Stimulated activated CD4-positive, alpha-beta T cell treated with anti-CD3 and anti-CD28 coated beads, Interleukin-1b, Interleukin-23, amount 100 ng/mL, for 24 hours (primary cell): Measurements from ENCODE around the gene CEP41.
"Not testable (repeated sequence)": the region's sequence is repeated elsewhere in the genome, so short reads cannot be mapped to it uniquely, and the experiment has no call there.

ENCODE experiments used
- DNase-seq, 4 experiments: peaks; one replicate each; pipeline ENCODE4 v3.0.0-alpha.2; 2020; ENCODE audit warnings: low read depth in 4 of 4, low spot score in 1 of 4

Gene CEP41

GRCh38 chr7:130461272-130461671, 20.5 kb upstream of the CEP41 start:
- no peak for DNase-seq

GRCh38 chr7:130458257-130458656, 17.4 kb upstream of the CEP41 start:
- DNase-seq = no peak

- DNase-seq = no peak
These were observed 14.1 kb upstream of the CEP41 start for GRCh38 chr7:130454959-130455358.

GRCh38 chr7:130452951-130453350, 12.1 kb upstream of the CEP41 start:
- no peak for DNase-seq

- DNase-seq = not testable (repeated sequence)
These were observed 10.5 kb upstream of the CEP41 start for GRCh38 chr7:130451344-130451743.

DNA sequence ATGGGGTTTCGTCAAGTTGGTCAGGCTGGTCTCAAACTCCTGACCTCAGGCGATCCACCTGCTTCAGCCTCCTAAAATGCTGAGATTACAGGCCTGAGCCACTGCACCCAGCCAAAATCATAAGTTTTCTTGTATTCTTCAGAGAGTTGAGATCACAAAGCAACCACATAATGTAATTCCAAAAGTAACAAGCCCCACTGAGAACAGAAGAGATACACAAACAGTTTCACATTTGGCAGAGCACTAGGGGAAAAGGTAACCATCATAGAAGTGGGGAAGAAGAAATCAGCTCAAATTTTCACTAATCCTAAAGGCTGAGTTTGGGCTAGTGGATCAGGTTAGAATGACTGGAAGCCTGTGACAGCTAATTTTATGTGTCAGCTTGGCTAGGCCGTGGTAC, 5.4 kb upstream of the CEP41 start:
- DNase-seq = no peak

DNA sequence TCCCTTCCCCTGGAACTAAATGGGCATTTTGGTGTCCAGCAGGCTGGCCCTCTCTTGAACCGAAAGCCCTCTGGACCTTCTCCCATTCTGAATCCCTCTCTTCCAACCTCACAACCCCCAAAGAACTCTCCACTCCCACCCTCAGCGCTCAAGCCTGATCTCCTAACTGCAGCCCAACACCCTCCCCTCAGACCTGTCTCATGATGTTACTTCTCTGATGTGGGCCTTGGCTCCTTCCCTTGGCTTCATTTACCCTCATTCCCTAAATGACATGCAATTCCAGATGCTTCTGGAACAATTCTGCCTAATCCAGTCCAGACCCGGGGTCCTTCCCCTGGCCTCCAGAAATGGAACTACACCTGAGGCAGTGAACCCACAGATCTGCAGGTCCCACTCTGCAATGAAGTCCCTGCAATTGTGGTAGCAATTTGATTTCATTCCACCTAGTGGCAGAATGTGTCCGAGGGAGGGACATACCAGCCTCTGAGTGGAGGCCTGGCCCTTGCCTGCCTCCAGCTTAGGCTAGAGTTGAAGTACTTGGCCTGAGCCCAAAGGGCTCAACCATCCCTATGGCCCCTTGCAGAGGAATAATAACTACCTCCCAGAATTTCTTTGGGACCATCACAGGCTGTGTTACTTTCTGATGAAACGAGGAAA, 4.1 kb upstream of the CEP41 start:
- DNase-seq = no peak

DNA sequence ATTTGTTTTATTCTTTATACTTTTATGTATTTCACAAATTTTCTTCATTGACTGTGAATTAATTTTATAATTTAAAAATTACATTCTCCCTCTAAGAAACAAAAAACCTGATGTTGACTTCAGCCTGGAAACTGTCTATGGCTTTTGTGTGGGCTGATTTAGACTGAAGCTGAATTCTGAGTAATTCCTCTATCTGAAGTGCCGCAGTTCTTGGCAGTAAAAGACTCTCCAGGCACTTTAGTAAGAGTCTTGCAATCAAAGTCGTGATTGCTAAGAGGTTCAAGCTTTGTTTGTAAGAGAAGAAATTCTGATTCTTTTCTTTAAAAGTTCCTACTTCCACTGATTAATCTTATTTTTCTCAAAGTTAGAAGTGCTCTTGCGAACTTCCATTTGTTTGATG, 3.4 kb upstream of the CEP41 start:
- DNase-seq = no peak

DNA sequence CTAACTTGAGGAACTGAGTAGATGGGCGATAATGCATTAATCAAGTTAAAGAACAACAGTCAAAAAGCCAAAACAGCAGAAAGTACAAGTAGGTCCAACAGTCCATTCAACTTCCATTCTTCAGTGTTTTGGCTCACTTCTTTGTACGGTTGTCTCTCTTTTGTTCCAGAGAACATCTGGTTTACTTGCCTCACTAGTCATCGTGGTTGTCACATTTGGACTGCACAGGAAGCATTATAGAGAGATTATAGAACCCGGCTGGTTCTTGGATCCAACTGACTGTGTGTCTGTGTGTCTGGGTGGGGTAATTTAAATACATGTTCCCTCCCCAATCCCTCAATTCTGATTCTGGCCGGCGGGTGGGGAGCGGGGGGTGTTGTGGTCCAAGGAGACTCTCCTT, 1.8 kb upstream of the CEP41 start:
- DNase-seq = no peak

- DNase-seq = no peak
These were observed 623 bp upstream of the CEP41 start for GRCh38 chr7:130441408-130441869.

DNA sequence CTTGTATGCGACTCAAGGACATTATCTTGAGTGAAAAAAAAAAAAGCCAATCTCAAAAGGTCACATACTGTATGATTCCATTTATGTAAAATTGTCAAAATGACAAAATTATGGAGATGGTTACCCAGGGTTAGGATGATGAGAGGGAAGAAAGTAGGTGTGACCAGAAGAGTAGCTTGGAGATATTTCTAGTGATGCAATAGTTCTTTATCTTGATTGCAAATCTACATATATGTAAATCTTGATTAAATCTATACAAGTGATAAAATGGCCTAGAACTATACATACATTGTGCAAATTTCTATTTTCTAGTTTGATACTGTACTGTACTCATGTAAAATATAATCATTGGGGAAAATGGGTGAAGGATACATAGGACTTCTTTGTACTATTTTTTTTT, 4.6 kb downstream of the CEP41 start:
- no peak for DNase-seq

DNA sequence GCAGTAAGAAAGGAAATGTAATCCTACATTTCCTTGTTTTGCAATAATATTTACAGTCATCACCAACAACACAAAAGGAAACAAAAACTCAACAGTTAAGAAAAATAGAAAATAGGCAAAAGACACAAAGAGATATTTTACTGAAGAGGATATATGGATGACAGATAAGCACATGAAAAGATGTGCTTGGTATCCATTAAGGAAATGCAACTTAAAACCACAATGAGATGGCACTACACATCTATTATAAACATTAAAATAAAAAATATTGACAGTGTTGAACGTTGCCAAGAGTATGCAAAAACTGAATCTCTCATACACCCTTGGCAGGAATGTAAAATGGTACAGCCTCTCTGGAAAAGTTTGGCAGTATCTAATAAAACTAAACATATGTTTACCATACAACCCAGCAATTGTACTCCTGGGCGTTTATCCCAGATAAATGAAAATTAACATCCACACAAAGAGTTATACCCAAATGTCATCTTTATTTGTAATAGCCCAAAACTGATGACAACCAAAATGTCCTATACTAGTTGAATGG, 5.4 kb downstream of the CEP41 start:
- no peak for DNase-seq

DNA sequence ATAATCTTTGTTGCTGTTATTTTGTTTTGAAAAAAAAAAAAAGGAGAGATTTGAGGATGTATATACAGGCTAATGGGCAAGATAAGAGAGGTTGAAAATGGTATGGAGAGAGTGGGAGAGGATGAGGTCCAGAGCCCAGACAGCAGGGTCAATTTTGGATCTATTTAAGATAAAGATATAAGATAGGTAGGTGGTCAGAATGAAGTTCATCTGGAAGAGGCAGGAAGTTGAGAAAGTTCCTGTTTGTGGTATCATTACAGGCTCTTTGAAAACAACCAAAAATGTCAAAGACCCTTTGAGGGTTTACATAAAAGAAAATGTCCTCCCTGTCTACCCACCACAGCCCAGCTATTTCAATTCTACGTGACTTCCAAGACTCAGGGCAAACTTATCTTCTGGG, 7.5 kb downstream of the CEP41 start:
- DNase-seq = no peak

DNA sequence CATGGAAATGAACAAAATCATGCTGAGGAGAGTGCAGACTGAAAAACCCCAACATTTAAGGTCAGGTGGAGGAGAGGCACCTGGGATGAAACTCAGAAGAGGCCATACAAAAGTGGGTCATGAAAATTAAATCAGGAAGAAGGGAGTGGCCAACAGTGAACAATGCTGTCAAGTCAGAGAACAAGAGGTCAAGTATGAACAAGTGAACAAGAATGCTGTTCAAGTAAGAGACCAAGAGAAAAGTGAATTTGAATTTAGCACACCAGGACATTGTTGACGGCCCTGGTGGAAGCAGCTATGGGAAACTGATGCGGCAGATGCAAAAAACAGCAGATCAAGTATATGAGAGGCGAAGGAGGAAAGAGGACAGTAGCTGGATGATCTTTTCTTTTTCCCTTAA, 7.9 kb downstream of the CEP41 start:
- DNase-seq = no peak

- DNase-seq = no peak
These were observed 9.8 kb downstream of the CEP41 start for GRCh38 chr7:130430841-130431666.

GRCh38 chr7:130430115-130430514, 10.7 kb downstream of the CEP41 start:
- DNase-seq = no peak

DNA sequence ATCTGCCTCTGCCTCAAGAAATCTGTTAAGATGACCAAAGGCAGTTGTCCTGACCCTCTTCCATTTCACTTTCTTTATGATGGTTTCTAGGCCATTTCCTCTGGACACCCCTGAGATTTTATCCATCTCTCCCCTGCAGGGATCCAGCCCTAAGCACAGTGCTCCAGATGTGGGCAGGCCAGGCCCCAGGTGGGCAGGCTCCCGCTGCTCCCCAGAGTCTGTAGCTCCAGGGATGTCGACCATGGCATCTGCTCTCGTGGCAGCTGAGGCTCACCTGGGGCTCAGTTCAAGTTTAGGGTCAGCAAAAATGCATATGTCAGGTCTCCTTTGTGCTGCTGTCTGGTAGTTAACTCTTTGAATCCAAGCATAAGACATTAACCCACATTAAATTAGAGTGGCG, 11.8 kb downstream of the CEP41 start:
- DNase-seq = no peak

DNA sequence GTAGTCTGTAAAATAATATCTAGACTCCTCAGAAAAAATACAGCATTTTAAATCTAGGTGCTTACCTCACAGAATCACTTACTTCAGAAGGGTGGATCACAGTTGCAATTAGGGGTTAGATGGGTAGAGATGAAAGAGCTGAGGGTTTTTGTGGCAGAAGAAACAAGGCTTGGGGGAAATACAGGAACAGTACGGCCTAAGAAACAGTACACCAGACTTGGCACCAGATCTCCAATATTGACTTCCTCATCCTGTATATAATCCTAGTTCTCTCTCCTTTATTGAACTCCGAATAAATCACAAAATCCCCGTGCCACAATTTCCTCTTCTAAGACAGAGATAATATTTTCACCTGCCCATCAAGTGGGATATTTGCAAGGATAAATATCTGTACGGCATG, 14.3 kb downstream of the CEP41 start:
- no peak for DNase-seq

- no peak for DNase-seq
These were observed 15.0 kb downstream of the CEP41 start for GRCh38 chr7:130425796-130426195.

GRCh38 chr7:130423501-130424037, 17.2 kb downstream of the CEP41 start:
- DNase-seq = no peak

GRCh38 chr7:130421684-130422083, 19.1 kb downstream of the CEP41 start:
- no peak for DNase-seq

DNA sequence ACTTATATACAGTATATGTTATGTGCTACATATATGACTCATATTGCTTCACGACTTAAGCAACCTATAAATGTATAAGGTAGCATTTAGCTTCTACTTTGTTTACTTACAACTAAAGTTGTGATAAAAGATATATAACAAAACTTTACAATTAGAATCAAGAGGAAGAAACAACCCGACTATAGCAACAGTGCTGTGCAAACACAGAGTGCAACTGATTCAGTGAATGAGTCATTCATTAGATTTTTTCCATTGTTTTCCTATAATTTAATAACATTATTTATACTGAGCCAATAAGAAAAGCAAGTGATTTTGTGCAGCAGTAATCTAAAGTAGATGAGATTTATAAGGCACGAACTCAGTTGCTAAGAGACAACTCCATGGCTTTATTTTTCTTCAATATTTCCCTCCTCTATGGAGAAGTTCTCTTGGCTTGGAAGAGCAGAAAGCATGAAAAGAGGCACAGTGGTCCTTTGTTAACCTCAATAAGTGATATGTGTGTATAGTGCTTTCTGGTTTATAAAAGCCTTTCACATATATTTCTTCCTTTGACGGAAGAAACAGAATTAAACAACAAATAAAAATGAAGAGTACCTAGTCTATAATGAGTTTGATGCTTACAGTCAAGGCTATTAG, 19.8 kb downstream of the CEP41 start:
- no peak for DNase-seq
